Esophagus squamous epithelium (tissue), 4 donors: ENCODE results near the gene EXOSC5.

Experiments
- POLR2A ChIP-seq, 4 donors: fragments of 450-650 bp; IDR thresholded peaks; one replicate each; pipeline ENCODE4 v1.6.1; 2017; ENCODE audit warnings: antibody characterized with exemption in 4 of 4, mild to moderate bottlenecking in 4 of 4, moderate library complexity in 3 of 4
- TF ChIP-seq, protein P1 (sequence below), 6 experiments: fragments of 450-650 bp in 4 of 6; fragments of 200-600 bp in 2 of 6; sonication (generic) in 2 of 6; IDR thresholded peaks; one replicate each; pipeline ENCODE4 v1.5.1; 2016 to 2019; ENCODE audit warnings: antibody characterized with exemption in 6 of 6, mild to moderate bottlenecking in 4 of 6, moderate library complexity in 4 of 6

DNA sequence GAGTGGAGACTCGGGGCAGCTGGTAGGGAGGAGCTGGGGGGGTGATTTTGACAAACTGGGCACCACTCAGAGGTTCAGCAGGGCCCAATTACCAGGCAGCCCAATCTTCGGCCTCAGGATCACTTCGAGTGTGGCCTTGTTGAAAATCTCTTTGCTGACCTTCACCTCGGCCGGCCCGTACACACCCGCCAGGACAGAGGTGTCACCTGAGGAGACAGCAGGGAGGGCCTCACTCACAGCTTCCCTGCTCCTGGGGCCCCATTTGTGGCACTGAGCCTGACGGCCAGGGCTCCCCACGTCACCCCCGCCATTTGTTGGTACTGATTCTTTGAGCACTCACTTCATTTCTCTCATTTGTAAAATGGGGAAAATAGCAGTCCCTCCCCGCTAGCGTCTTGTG, 4.4 kb downstream of the EXOSC5 start:
- TF ChIP-seq, protein P1, sequence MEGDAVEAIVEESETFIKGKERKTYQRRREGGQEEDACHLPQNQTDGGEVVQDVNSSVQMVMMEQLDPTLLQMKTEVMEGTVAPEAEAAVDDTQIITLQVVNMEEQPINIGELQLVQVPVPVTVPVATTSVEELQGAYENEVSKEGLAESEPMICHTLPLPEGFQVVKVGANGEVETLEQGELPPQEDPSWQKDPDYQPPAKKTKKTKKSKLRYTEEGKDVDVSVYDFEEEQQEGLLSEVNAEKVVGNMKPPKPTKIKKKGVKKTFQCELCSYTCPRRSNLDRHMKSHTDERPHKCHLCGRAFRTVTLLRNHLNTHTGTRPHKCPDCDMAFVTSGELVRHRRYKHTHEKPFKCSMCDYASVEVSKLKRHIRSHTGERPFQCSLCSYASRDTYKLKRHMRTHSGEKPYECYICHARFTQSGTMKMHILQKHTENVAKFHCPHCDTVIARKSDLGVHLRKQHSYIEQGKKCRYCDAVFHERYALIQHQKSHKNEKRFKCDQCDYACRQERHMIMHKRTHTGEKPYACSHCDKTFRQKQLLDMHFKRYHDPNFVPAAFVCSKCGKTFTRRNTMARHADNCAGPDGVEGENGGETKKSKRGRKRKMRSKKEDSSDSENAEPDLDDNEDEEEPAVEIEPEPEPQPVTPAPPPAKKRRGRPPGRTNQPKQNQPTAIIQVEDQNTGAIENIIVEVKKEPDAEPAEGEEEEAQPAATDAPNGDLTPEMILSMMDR (IDR thresholded peaks at IDR 0.05), result no peak
- TF ChIP-seq POLR2A (IDR thresholded peaks at IDR 0.05), result no peak
